ES-I3 (cell line): Measurements from ENCODE around the gene TPPP3.
"Not testable (repeated sequence)": the region's sequence is repeated elsewhere in the genome, so short reads cannot be mapped to it uniquely, and the experiment has no call there.

Source experiments
- H3K36me3 ChIP-seq: 2 replicates; pipeline ENCODE4 v1.6.1; 2013; ENCODE audit warnings: mild to moderate bottlenecking, low read length, control low read depth, moderate library complexity; ENCODE audit not compliant: insufficient read depth
- H3K4me1 ChIP-seq: 2 replicates; pipeline ENCODE4 v1.6.1; 2013; ENCODE audit warnings: mild to moderate bottlenecking, control low read depth, low read length; ENCODE audit not compliant: insufficient read depth
- H3K9ac ChIP-seq: 2 replicates; pipeline ENCODE4 v1.6.1; 2013; ENCODE audit warnings: low read depth, mild to moderate bottlenecking, low read length, moderate library complexity
- H3K9me3 ChIP-seq: 2 replicates; pipeline ENCODE4 v1.6.1; 2013; ENCODE audit warnings: mild to moderate bottlenecking, low read length, moderate library complexity; ENCODE audit not compliant: control insufficient read depth, insufficient read depth

The TPPP3 gene

GRCh38 chr16:67378642-67379041 lies 14.7 kb downstream of the TPPP3 start:
- Histone ChIP-seq H3K9me3 (no peaks in the 10 kb centered on the region), H3K9ac (no peak overlapping the region), H3K4me1 (no peaks in the 10 kb centered on the region), H3K36me3 (no peaks in the 10 kb centered on the region)

GRCh38 chr16:67376012-67376411 lies 17.3 kb downstream of the TPPP3 start:
- H3K4me1 ChIP-seq, H3K9me3 ChIP-seq, H3K9ac ChIP-seq, H3K36me3 ChIP-seq: not testable (repeated sequence)

GRCh38 chr16:67372664-67373063 lies 20.6 kb downstream of the TPPP3 start:
- Histone ChIP-seq H3K36me3 (no peaks in the 10 kb centered on the region), H3K9me3 (no peaks in the 10 kb centered on the region), H3K4me1 (no peaks in the 10 kb centered on the region), H3K9ac (no peak overlapping the region)

- H3K4me1 ChIP-seq, result no peaks in the 10 kb centered on the region
- H3K9me3 ChIP-seq, result no peaks in the 10 kb centered on the region
- no peaks in the 10 kb centered on the region for H3K36me3 ChIP-seq
- H3K9ac ChIP-seq, result no peak overlapping the region
Measured at GRCh38 chr16:67370661-67371060, 22.6 kb downstream of the TPPP3 start.

GRCh38 chr16:67364600-67365235 lies 28.6 kb downstream of the TPPP3 start:
- Histone ChIP-seq H3K4me1 (no peaks in the 10 kb centered on the region; the same call in 1 of the 2 replicates), H3K9ac (no peak overlapping the region), H3K9me3 (no peaks in the 10 kb centered on the region), H3K36me3 (no peaks in the 10 kb centered on the region)

GRCh38 chr16:67361038-67361437 lies 32.3 kb downstream of the TPPP3 start:
- H3K36me3 ChIP-seq, result no peaks in the 10 kb centered on the region

GRCh38 chr16:67359540-67360269 lies 33.6 kb downstream of the TPPP3 start:
- H3K9me3 ChIP-seq, H3K36me3 ChIP-seq, H3K9ac ChIP-seq, H3K4me1 ChIP-seq: not testable (repeated sequence)

More at GRCh38 chr16:67361038-67361437, 32.3 kb downstream of the TPPP3 start:
- H3K4me1 ChIP-seq, result no peaks in the 10 kb centered on the region; the same call in 1 of the 2 replicates
- H3K9ac ChIP-seq, result no peak overlapping the region
- no peaks in the 10 kb centered on the region for H3K9me3 ChIP-seq

GRCh38 chr16:67357561-67357960 lies 35.7 kb downstream of the TPPP3 start:
- no peaks in the 10 kb centered on the region for H3K4me1 ChIP-seq
- no peaks in the 10 kb centered on the region; the same call in 1 of the 2 replicates for H3K9me3 ChIP-seq
- no peaks in the 10 kb centered on the region for H3K36me3 ChIP-seq
- H3K9ac ChIP-seq, result no peak overlapping the region

- Histone ChIP-seq H3K9me3 (no peaks in the 10 kb centered on the region; the same call in 1 of the 2 replicates), H3K36me3 (no peaks in the 10 kb centered on the region), H3K4me1 (no peaks in the 10 kb centered on the region), H3K9ac (no peak overlapping the region)
Measured at GRCh38 chr16:67356396-67356795, 36.9 kb downstream of the TPPP3 start.

- not testable (repeated sequence) for H3K9me3 ChIP-seq, H3K9ac ChIP-seq, H3K4me1 ChIP-seq, H3K36me3 ChIP-seq
Measured at GRCh38 chr16:67352463-67352862, 40.8 kb downstream of the TPPP3 start.

- no peaks in the 10 kb centered on the region for H3K36me3 ChIP-seq
- no peaks in the 10 kb centered on the region for H3K4me1 ChIP-seq
- no peaks in the 10 kb centered on the region; the same call in 1 of the 2 replicates for H3K9me3 ChIP-seq
- H3K9ac ChIP-seq, result no peak overlapping the region
Measured at GRCh38 chr16:67350324-67350723, 43.0 kb downstream of the TPPP3 start.

- H3K36me3 ChIP-seq, result no peaks in the 10 kb centered on the region
- no peaks in the 10 kb centered on the region for H3K4me1 ChIP-seq
- no peak overlapping the region for H3K9ac ChIP-seq
- H3K9me3 ChIP-seq, result no peaks in the 10 kb centered on the region
Measured at GRCh38 chr16:67349172-67349571, 44.1 kb downstream of the TPPP3 start.

GRCh38 chr16:67346341-67346740 lies 47.0 kb downstream of the TPPP3 start:
- H3K36me3 ChIP-seq, result no peaks in the 10 kb centered on the region
- H3K9me3 ChIP-seq, result no peaks in the 10 kb centered on the region
- no peak overlapping the region for H3K9ac ChIP-seq
- no peaks in the 10 kb centered on the region for H3K4me1 ChIP-seq

- Histone ChIP-seq H3K9ac (no peak overlapping the region), H3K4me1 (no peaks in the 10 kb centered on the region), H3K36me3 (no peaks in the 10 kb centered on the region), H3K9me3 (no peaks in the 10 kb centered on the region)
Measured at GRCh38 chr16:67345401-67345800, 47.9 kb downstream of the TPPP3 start.

GRCh38 chr16:67342616-67343015 lies 50.7 kb downstream of the TPPP3 start:
- H3K4me1 ChIP-seq, result no peaks in the 10 kb centered on the region
- H3K9me3 ChIP-seq, result no peaks in the 10 kb centered on the region
- H3K36me3 ChIP-seq, result no peaks in the 10 kb centered on the region
- no peak overlapping the region for H3K9ac ChIP-seq
